Choroid plexus epithelial cell (primary cell): ENCODE results near the gene TRIM54.

ENCODE experiments used
- DNase-seq: peaks from one replicate; pipeline ENCODE4 v3.0.0-alpha.2; 2010; ENCODE audit warnings: low read depth
- H3K4me3 ChIP-seq: 2 replicates; pipeline ENCODE4 v1.5.1; 2011; ENCODE audit warnings: low read depth, mild to moderate bottlenecking, control low read depth, low read length, moderate library complexity
- CTCF ChIP-seq: conservative IDR thresholded peaks from 2 replicates; pipeline ENCODE4 v1.5.1; 2011; ENCODE audit warnings: low read depth, mild to moderate bottlenecking, control low read depth, inconsistent platforms, low read length, moderate library complexity

TRIM54 gene

GRCh38 chr2:27240406-27240805 is 41.8 kb upstream of the TRIM54 start:
- TF ChIP-seq CTCF: no peak
- no peak overlapping the region for H3K4me3 ChIP-seq
- no peak for DNase-seq

GRCh38 chr2:27241761-27242613 is 40.2 kb upstream of the TRIM54 start:
- TF ChIP-seq CTCF: no peak
- no peak for DNase-seq
- no peak overlapping the region for H3K4me3 ChIP-seq

GRCh38 chr2:27242614-27242951 is 39.6 kb upstream of the TRIM54 start:
- TF ChIP-seq CTCF: no peak
- DNase-seq: no peak
- H3K4me3 ChIP-seq: no peak overlapping the region

GRCh38 chr2:27243391-27244130 is 38.7 kb upstream of the TRIM54 start:
- no peak overlapping the region for H3K4me3 ChIP-seq
- DNase-seq: peak; percentile 9
- TF ChIP-seq CTCF: no peak

GRCh38 chr2:27245116-27245515 is 37.1 kb upstream of the TRIM54 start:
- TF ChIP-seq CTCF: no peak
- no peak for DNase-seq
- H3K4me3 ChIP-seq: no peak overlapping the region

- TF ChIP-seq CTCF: no peak
- DNase-seq: no peak
These were observed 36.6 kb upstream of the TRIM54 start for GRCh38 chr2:27245626-27246025.

More at GRCh38 chr2:27245626-27246025, 36.6 kb upstream of the TRIM54 start:
- no peak overlapping the region for H3K4me3 ChIP-seq
